GM19452 (cell line): Measurements from ENCODE around the gene SEMA4B.
"Not testable (repeated sequence)": the region's sequence is repeated elsewhere in the genome, so short reads cannot be mapped to it uniquely, and the experiment has no call there.

Source experiments
- ATAC-seq: cut with Tn5 transposase; IDR thresholded peaks from one replicate; pipeline ENCODE4 v1.9.1; 2021; ENCODE audit not compliant: unreplicated experiment

SEMA4B gene

DNA sequence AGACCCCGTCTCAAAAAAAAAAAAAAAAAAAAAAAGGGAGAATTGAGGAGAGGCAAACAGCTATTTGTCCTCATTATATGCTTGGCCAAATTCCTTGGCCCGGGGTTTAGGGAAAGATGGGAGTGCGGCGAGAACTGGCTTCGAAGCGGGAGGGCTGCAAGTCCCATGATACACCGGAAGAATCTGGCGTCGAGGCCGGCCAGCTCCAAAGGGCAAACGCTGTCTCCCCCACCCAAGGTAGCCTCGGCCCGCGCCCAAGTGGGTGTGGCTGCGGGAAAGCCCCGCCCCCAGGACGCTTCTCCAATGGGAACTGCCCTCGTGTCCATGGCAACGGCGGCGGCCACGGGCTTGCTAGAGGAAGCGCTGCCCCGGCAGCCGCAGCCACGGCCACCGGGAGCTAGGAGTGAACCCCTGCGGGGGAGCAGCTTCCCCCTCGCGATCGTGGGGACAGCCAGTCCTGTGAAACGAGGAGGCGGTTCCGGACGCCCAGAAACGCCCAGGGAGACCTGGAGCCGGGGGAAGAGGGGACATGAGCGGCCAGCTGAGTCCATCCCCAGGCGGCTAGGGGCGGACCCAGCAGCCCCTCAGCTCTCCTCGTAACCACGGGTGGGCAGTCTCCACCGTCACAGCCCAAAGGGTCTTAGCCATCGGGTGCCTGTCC is 48.2 kb downstream of the SEMA4B start, which contains the start of gene TTLL13:
Gene TTLL13, plus strand, starts transcription at position 354 of the 661 bp plus-strand sequence. CDS start 1,075 bp downstream, outside the sequence.
- peak; percentile 83 for ATAC-seq

GRCh38 chr15:90257776-90258175 is 56.6 kb downstream of the SEMA4B start:
- no peak for ATAC-seq

- peak; percentile 86 for ATAC-seq
Observed at GRCh38 chr15:90259524-90259923, 58.4 kb downstream of the SEMA4B start.

DNA sequence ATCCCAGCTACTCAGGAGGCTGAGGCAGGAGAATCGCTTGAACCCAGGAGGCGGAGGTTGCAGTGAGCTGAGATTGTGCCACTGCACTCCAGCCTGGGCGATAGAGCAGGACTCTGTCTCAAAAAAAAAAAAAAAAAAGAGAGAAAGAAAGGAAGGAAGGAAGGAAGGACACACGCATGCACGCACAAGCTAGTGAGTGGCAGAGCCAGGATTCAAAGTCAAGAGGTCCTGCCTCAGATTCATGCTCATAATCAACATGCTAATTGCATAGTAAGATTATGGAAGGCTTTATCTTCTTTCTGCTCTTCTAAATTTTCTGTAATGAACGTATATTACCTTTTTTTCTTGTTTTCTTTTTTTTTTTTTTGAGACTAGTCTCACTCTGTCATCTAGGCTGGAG is 59.6 kb downstream of the SEMA4B start:
- not testable (repeated sequence) for ATAC-seq

DNA sequence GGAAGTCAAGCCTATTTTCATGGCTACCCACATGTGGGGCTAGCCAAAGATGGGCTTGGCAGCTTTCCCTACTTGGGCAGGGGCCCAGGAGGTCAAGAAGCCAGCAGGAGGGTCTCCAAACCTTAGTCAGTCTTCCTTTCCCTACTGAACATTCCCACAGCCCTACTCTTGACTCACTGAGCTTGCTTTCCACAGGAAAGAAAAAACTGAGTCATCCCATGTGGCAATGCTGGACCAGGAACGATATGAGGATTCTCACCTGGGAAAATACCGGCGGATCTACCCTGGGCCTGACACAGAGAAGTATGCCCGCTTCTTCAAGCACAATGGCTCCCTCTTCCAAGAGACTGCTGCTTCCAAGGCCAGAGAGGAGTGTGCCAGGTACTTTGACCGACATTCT is 60.7 kb downstream of the SEMA4B start:
- ATAC-seq: no peak

GRCh38 chr15:90262426-90262825 is 61.3 kb downstream of the SEMA4B start:
- ATAC-seq: no peak

DNA sequence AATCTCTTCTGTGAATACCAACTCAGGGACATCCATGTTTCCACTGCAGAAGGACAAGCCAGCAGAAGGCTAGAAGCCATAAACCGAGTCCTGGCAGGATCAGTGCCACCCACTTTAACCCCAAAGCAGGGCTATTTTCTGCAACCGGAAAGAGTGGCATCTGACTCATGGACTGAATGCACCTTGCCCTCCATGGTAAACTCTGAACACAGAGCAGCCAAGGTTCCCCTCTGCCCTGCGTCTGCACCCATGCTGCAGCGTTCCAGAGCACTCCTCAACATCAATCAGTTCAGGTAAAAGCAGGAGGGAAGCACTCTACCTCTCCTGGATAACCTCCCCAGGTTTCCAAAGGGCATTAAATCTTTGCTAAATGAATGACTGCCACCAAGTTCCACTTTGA is 63.5 kb downstream of the SEMA4B start:
- no peak for ATAC-seq

DNA sequence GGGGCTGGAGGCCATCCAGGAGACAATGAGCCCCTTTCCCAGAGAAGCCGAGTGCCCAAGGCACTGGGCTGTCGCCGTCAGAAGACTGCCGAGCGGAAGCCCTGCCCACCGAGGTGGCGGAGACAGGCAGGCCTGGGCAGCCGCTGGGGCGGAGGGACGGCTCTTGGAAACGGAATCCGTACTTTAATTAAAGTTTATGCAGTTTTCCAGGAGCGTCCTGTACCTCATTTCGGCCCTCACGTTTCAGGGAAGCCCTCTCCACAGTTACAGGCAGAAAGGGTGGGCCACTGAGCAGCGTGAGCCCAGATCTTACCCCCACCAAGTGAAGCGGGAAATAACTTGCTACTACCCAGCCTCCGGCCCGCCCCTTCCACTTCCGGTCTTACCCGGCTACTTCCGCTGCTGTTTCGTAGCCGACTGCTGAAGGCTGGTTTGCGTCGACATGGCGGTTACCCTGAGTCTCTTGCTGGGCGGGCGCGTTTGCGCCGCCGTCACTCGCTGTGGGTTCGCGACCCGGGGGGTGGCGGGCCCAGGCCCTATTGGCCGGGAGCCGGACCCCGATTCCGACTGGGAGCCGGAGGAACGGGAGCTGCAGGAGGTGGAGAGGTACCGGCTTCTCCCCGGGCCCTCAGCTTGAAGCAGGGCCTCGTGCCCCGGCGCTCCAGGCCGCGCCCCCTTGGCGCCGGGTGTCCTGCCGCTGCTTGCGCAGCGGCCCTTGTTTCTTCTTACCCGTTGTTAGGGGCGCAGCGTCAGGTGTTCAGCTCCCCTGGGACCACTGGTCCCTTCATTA is 64.3 kb downstream of the SEMA4B start, which contains the start of gene NGRN:
Gene NGRN, plus strand, starts transcription at position 402 of the 790 bp plus-strand sequence. Its CDS starts 41 bp downstream, at position 443.
- ATAC-seq: peak; percentile 92

DNA sequence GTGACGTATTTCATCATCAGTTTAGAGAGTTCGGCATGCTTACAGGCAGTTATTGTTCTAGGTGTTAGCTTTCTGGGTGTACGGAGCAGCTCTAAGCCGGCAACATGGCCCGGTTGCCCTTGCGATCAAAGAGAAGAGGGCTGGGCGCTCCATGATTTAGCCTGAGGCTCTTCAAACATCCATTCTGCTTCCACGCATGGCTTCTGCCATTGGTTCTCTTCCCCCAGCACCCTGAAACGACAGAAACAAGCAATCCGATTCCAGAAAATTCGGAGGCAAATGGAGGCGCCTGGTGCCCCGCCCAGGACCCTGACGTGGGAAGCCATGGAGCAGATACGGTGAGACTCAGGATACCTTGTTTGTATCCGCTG is 64.9 kb downstream of the SEMA4B start:
- ATAC-seq: peak; percentile 8

DNA sequence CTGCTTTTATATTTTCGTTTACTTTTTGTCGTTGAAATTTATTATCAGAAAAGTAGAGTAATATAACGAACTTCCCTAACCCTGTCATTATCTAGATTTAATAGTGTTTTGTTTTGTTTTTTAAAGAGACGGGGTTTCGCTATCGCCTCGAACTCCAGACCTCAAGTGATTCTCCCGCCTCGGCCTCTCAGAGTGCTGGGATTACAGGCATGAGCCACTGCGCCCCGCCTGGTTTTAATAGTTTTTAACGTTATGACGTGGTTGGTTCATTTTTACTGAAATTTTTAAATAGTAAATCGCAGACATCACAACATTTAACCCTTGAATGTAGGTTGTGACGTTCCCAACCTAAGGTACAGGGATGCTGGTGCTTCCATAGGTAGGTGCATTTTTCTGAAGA is 65.4 kb downstream of the SEMA4B start:
- no peak for ATAC-seq

GRCh38 chr15:90268415-90268814 is 67.3 kb downstream of the SEMA4B start:
- no peak for ATAC-seq

DNA sequence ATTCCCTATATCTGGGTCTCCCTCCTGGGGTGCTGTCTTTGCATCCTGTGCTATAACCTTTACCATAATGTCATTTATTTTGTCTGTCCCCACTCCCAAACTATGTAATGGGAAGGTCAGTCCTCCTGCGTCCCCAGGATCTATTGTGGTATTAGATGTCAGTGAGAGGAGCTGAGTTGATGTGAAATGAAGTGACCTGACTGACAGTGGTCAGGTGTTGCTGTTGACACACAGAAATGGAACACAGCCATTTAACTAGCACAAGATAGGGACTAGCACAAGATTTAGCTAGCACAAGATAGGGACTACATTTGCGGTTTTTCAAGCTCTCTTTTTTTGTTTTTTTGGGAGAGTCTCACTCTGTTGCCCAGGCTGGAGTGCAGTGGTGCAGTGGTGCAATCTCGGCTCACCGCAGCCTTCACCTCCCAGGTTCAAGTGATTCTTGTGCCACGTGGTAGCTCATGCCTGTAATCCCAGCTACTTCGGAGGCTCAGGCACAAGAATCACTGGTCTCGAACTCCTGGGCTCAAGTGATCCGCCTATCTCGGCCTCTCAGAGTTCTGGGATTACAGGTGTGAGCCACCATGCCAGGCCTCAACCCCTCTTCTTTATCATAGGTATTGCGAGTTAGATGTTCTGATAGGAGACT is 69.5 kb downstream of the SEMA4B start:
- ATAC-seq: no peak

GRCh38 chr15:90271459-90272166 is 70.5 kb downstream of the SEMA4B start:
- ATAC-seq: no peak

GRCh38 chr15:90278467-90278866 is 77.3 kb downstream of the SEMA4B start:
- not testable (repeated sequence) for ATAC-seq
